A549 (cell line): ENCODE data around the gene GFER. TPM values are rescaled to one million over a fixed set of nuclear protein-coding genes. Genes with fewer than 3 reads are reported as not detected.

ENCODE experiments used
- ATAC-seq, 2 experiments: fragments of 200-7000 bp in 1 of 2; fragments of >200 bp in 1 of 2; cut with Nextera tagmentation in 1 of 2; cut with Tn5 transposase in 1 of 2; 3 replicates each; pipeline versions ENCODE4 v1.8.0 to v1.9.1; 2018 to 2020; ENCODE audit warnings: mild to moderate bottlenecking in 1 of 2, moderate library complexity in 1 of 2
- CTCF ChIA-PET: fragments of 300-600 bp; sonication (Branson Sonifier 250); formaldehyde crosslinking; extraction: SDS; loops from one replicate; lab custom pipeline; 2021; ENCODE audit warnings: antibody characterized with exemption, inconsistent platforms; lab: Yijun Ruan, JAX
- POLR2A ChIA-PET: fragments of 350-600 bp; formaldehyde crosslinking; extraction: SDS; loops from one replicate; lab custom pipeline; 2021; ENCODE audit warnings: antibody characterized with exemption, inconsistent platforms; lab: Yijun Ruan, JAX
- DNase-seq, 2 experiments: peaks; one replicate each; pipeline versions ENCODE4 v3.0.0 to v3.0.0-alpha.2; 2011 to 2016; ENCODE audit warnings: low read depth in 1 of 2, low spot score in 1 of 2
- FAIRE-seq: peaks from 2 replicates; lab custom pipeline; 2011; peaks lifted over from hg19 to GRCh38; lab: Jason Lieb, UNC
- H3K27ac ChIP-seq, 2 experiments: fragments of >200 bp; sonication (Bioruptor Twin); formaldehyde crosslinking; 3 replicates each; pipeline ENCODE4 v1.5.1; 2016 to 2017
- H3K4me1 ChIP-seq: fragments of >200 bp; sonication (Bioruptor Twin); formaldehyde crosslinking; 3 replicates; pipeline ENCODE4 v1.6.1; 2016
- H3K4me2 ChIP-seq: fragments of >200 bp; sonication (Bioruptor Twin); formaldehyde crosslinking; 3 replicates; pipeline ENCODE4 v1.6.1; 2016
- H3K4me3 ChIP-seq: fragments of >200 bp; sonication (Bioruptor Twin); formaldehyde crosslinking; 3 replicates; pipeline ENCODE4 v1.5.1; 2016
- H3K9me3 ChIP-seq: fragments of >200 bp; sonication (Bioruptor Twin); formaldehyde crosslinking; 3 replicates; pipeline ENCODE4 v1.6.1; 2016
- BHLHE40 ChIP-seq: IDR thresholded peaks from 2 replicates; pipeline ENCODE4 v1.6.1; 2012; ENCODE audit warnings: low read depth, low read length, inconsistent platforms
- CBX8 ChIP-seq: fragments of 200-600 bp; sonication (generic); IDR thresholded peaks from 2 replicates; pipeline ENCODE4 v1.6.1; 2016
- CHD2 ChIP-seq: fragments of 150-350 bp; IDR thresholded peaks from 2 replicates; pipeline ENCODE4 v1.6.1; 2014; ENCODE audit warnings: low read length; ENCODE audit not compliant: partially characterized antibody
- CHD4 ChIP-seq: fragments of 200-600 bp; sonication (generic); IDR thresholded peaks from 2 replicates; pipeline ENCODE4 v1.6.1; 2016; ENCODE audit warnings: antibody characterized with exemption, mild to moderate bottlenecking, borderline replicate concordance
- EHMT2 ChIP-seq: fragments of 200-600 bp; sonication (generic); IDR thresholded peaks from 2 replicates; pipeline ENCODE4 v1.6.1; 2016; ENCODE audit warnings: antibody characterized with exemption, low read depth, mild to moderate bottlenecking, moderate library complexity
- ELK1 ChIP-seq: fragments of 150-350 bp; IDR thresholded peaks from 2 replicates; pipeline ENCODE4 v1.6.1; 2014; ENCODE audit warnings: low read depth, mild to moderate bottlenecking, low read length
- ESRRA ChIP-seq: fragments of 150-350 bp; IDR thresholded peaks from 2 replicates; pipeline ENCODE4 v1.6.1; 2014; ENCODE audit warnings: mild to moderate bottlenecking, low read length, borderline replicate concordance
- FOSL2 ChIP-seq, 2 experiments: fragments of 450-650 bp in 1 of 2; fragments of >200 bp in 1 of 2; sonication (Bioruptor Twin) in 1 of 2; formaldehyde crosslinking; IDR thresholded peaks; 2 replicates each; pipeline versions ENCODE4 v1.5.0 to v1.6.1; 2016 to 2020; ENCODE audit warnings: mild to moderate bottlenecking in 1 of 2, moderate library complexity in 1 of 2
- GATA3 ChIP-seq: IDR thresholded peaks from 2 replicates; pipeline ENCODE4 v1.6.1; 2012; ENCODE audit warnings: borderline replicate concordance
- JUNB ChIP-seq: fragments of >200 bp; sonication (Bioruptor Twin); formaldehyde crosslinking; IDR thresholded peaks from 2 replicates; pipeline ENCODE4 v1.6.1; 2016
- KDM1A ChIP-seq: fragments of 200-600 bp; sonication (generic); IDR thresholded peaks from 2 replicates; pipeline ENCODE4 v1.6.1; 2016; ENCODE audit warnings: low read depth, mild to moderate bottlenecking
- MAFK ChIP-seq: fragments of 450-650 bp; IDR thresholded peaks from 2 replicates; pipeline ENCODE4 v1.6.1; 2014; ENCODE audit not compliant: partially characterized antibody
- MAX ChIP-seq: IDR thresholded peaks from 2 replicates; pipeline ENCODE4 v1.6.1; 2012
- MAZ ChIP-seq: fragments of 150-350 bp; IDR thresholded peaks from 2 replicates; pipeline ENCODE4 v1.6.1; 2014; ENCODE audit warnings: antibody characterized with exemption, low read depth, low read length, borderline replicate concordance
- NFE2L2 ChIP-seq: fragments of 150-350 bp; conservative IDR thresholded peaks from 2 replicates; pipeline ENCODE4 v1.6.1; 2014; ENCODE audit warnings: low read length
- PHF8 ChIP-seq: fragments of 200-600 bp; sonication (generic); IDR thresholded peaks from 2 replicates; pipeline ENCODE4 v1.6.1; 2016; ENCODE audit warnings: low read depth, mild to moderate bottlenecking, antibody characterized with exemption, moderate library complexity, borderline replicate concordance
- TFCP2L1 ChIP-seq: fragments of 250-450 bp; sonication (Bioruptor Pico); IDR thresholded peaks from 2 replicates; pipeline ENCODE4 v1.5.0; 2021; ENCODE audit warnings: mild to moderate bottlenecking
- TP53 ChIP-seq: fragments of 250-450 bp; sonication (Bioruptor Pico); IDR thresholded peaks from 2 replicates; pipeline ENCODE4 v1.5.0; 2021; ENCODE audit warnings: mild to moderate bottlenecking, moderate library complexity
- ZFP36 ChIP-seq: fragments of 450-650 bp; IDR thresholded peaks from 2 replicates; pipeline ENCODE4 v1.6.1; 2014; ENCODE audit warnings: borderline replicate concordance; ENCODE audit not compliant: partially characterized antibody
- ZNF302 ChIP-seq: fragments of 250-450 bp; sonication (Bioruptor Pico); IDR thresholded peaks from 2 replicates; pipeline ENCODE4 v1.9.0; 2021; ENCODE audit warnings: inconsistent platforms, mild to moderate bottlenecking, moderate library complexity
- WGBS: methylation state at CpG from one replicate; pipeline ENCODE4 v1.1.6; 2017; ENCODE audit errors: missing lambda C conversion rate; 5-methylcytosine and 5-hydroxymethylcytosine counted together
- polyA plus RNA-seq, 4 experiments: library from polyadenylated mRNA; depleted of rRNA in 3 of 4; stranded (reverse); fragments of >200 nt; fragmentation: RNase III in 1 of 4; extraction: RNeasy Plus Mini Kit Qiagen cat#74134 plus additional on column Dnase treatment in 1 of 4; gene quantifications; 2 replicates in 3 of 4; 3 replicates in 1 of 4; pipeline ENCODE4 v1.2.3, GENCODE V29; 2011 to 2017
- TF ChIP-seq, protein P1 (sequence below): fragments of 450-650 bp; IDR thresholded peaks from 2 replicates; pipeline ENCODE4 v1.6.1; 2014; ENCODE audit warnings: antibody characterized with exemption
- TF ChIP-seq, protein P2 (sequence below): fragments of 200-600 bp; sonication (generic); IDR thresholded peaks from 2 replicates; pipeline ENCODE4 v1.6.1; 2016; ENCODE audit warnings: antibody characterized with exemption, mild to moderate bottlenecking, moderate library complexity
- TF ChIP-seq, protein P3 (sequence below): fragments of 250-450 bp; sonication (Bioruptor Pico); IDR thresholded peaks from 2 replicates; pipeline ENCODE4 v1.5.0; 2020; ENCODE audit warnings: low read depth, mild to moderate bottlenecking, moderate library complexity

Gene GFER
- polyA plus RNA-seq, 2 of the 4 experiments (the other 2 are of a cell fraction), result 12.9 to 33.9 TPM

- Histone ChIP-seq H3K9me3 (no peaks in the 10 kb centered on the region), H3K27ac (peak overlapping the region in 1 of 2 experiments; percentile 95; a peak in 3 of 6 replicates), H3K4me2 (peak overlapping the region; percentile 91), H3K4me1 (peaks cover 55% of the 10 kb centered on the region), H3K4me3 (no peak overlapping the region; the same call in 2 of the 3 replicates)
- ATAC-seq (no peak), DNase-seq (no peak), FAIRE-seq (no peak)
- CTCF ChIA-PET, result interaction anchor here (1.3 to 11.3 kb wide), 7 partner anchors 15 to 133 kb away, joined by 3 to 196 read pairs (median 4); partner anchors contain the start of genes GFER, NOXO1 and SYNGR3
- no peak for TF ChIP-seq TP53 (CRISPR knock-in tag)
- TF ChIP-seq, protein P1, sequence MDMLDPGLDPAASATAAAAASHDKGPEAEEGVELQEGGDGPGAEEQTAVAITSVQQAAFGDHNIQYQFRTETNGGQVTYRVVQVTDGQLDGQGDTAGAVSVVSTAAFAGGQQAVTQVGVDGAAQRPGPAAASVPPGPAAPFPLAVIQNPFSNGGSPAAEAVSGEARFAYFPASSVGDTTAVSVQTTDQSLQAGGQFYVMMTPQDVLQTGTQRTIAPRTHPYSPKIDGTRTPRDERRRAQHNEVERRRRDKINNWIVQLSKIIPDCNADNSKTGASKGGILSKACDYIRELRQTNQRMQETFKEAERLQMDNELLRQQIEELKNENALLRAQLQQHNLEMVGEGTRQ, result no peak
- TF ChIP-seq ELK1, result no peak
- no peak for TF ChIP-seq GATA3
- TF ChIP-seq MAZ, result no peak
- TF ChIP-seq EHMT2, result no peak
- TF ChIP-seq NFE2L2, result no peak
- TF ChIP-seq, protein P2, sequence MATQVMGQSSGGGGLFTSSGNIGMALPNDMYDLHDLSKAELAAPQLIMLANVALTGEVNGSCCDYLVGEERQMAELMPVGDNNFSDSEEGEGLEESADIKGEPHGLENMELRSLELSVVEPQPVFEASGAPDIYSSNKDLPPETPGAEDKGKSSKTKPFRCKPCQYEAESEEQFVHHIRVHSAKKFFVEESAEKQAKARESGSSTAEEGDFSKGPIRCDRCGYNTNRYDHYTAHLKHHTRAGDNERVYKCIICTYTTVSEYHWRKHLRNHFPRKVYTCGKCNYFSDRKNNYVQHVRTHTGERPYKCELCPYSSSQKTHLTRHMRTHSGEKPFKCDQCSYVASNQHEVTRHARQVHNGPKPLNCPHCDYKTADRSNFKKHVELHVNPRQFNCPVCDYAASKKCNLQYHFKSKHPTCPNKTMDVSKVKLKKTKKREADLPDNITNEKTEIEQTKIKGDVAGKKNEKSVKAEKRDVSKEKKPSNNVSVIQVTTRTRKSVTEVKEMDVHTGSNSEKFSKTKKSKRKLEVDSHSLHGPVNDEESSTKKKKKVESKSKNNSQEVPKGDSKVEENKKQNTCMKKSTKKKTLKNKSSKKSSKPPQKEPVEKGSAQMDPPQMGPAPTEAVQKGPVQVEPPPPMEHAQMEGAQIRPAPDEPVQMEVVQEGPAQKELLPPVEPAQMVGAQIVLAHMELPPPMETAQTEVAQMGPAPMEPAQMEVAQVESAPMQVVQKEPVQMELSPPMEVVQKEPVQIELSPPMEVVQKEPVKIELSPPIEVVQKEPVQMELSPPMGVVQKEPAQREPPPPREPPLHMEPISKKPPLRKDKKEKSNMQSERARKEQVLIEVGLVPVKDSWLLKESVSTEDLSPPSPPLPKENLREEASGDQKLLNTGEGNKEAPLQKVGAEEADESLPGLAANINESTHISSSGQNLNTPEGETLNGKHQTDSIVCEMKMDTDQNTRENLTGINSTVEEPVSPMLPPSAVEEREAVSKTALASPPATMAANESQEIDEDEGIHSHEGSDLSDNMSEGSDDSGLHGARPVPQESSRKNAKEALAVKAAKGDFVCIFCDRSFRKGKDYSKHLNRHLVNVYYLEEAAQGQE, result no peak
- no peak for TF ChIP-seq ESRRA
- TF ChIP-seq, protein P3, sequence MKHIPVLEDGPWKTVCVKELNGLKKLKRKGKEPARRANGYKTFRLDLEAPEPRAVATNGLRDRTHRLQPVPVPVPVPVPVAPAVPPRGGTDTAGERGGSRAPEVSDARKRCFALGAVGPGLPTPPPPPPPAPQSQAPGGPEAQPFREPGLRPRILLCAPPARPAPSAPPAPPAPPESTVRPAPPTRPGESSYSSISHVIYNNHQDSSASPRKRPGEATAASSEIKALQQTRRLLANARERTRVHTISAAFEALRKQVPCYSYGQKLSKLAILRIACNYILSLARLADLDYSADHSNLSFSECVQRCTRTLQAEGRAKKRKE (CRISPR knock-in tag), result no peak
- TF ChIP-seq BHLHE40, result no peak
- TF ChIP-seq PHF8, result no peak
- WGBS, result 87% methylated on average over 14 of the region's 16 CpGs
- POLR2A ChIA-PET, result interaction anchor here (1.4 kb wide), 1 partner anchor 43 kb away, joined by 4 read pairs; the partner anchor contains the start of gene RPS2
Observed at GRCh38 chr16:2007081-2007836, 23.3 kb downstream of the GFER start.

- no peaks in the 10 kb centered on the region for H3K9me3 ChIP-seq
- ATAC-seq, result no peak
- peak overlapping the region; percentile 94 for H3K4me3 ChIP-seq
- H3K4me2 ChIP-seq, result peak overlapping the region; percentile 91
- H3K27ac ChIP-seq, result peak overlapping the region; percentile 95 to 98
- TF ChIP-seq CHD2 (no peak), MAX (no peak), JUNB (no peak), CHD4 (no peak), FOSL2 (IDR thresholded peaks at IDR 0.05) (no peak), FOSL2 (CRISPR knock-in tag; IDR thresholded peaks at IDR 0.05) (no peak), KDM1A (no peak), ZFP36 (no peak), CBX8 (no peak), ZNF302 (CRISPR knock-in tag) (no peak), TFCP2L1 (CRISPR knock-in tag) (no peak), MAFK (no peak)
- TF ChIP-seq, protein P3 (CRISPR knock-in tag), result no peak
- TF ChIP-seq, all 56 proteins: peak for 0
- ChIA-PET POLR2A (interaction anchor here (0.7 to 1.4 kb wide), 3 partner anchors 24 to 147 kb away, joined by 3 to 4 read pairs (median 4); partner anchors contain the start of genes GFER, RPS2 and TRAF7), CTCF (interaction anchor here (1.3 to 11.3 kb wide), 7 partner anchors 14 to 139 kb away, joined by 3 to 196 read pairs (median 4); partner anchors contain the start of genes GFER, NOXO1 and SYNGR3)
- WGBS, result 53% methylated on average over 15 of the region's 15 CpGs
- no peak for DNase-seq
- no peak for FAIRE-seq
- H3K4me1 ChIP-seq, result peaks cover 55% of the 10 kb centered on the region
Observed at GRCh38 chr16:2008009-2008526, 24.1 kb downstream of the GFER start.
